Right renal cortex interstitium (tissue), 3 donors: ENCODE results near the gene FBXW11. TPM values are rescaled to one million over a fixed set of nuclear protein-coding genes. Genes with fewer than 3 reads are reported as not detected.
A peak's percentile ranks its signal among the peaks of the same experiment; 100 is the strongest.
"Not testable (repeated sequence)": the region's sequence is repeated elsewhere in the genome, so short reads cannot be mapped to it uniquely, and the experiment has no call there.

Source experiments
- DNase-seq, 3 donors: peaks; one replicate each; pipeline ENCODE4 v3.0.0-alpha.2; 2013; ENCODE audit warnings: low read depth in 3 of 3, low spot score in 2 of 3
- polyA plus RNA-seq, 3 donors: library from polyadenylated mRNA; unstranded; fragments of 120-200 nt; gene quantifications; one replicate each; pipeline ENCODE4 v1.2.1, GENCODE V29; 2013; ENCODE audit not compliant: insufficient read length in 3 of 3

Gene FBXW11
- polyA plus RNA-seq, 3 donors = 59.8 to 61.3 (median 60.0) TPM

DNA sequence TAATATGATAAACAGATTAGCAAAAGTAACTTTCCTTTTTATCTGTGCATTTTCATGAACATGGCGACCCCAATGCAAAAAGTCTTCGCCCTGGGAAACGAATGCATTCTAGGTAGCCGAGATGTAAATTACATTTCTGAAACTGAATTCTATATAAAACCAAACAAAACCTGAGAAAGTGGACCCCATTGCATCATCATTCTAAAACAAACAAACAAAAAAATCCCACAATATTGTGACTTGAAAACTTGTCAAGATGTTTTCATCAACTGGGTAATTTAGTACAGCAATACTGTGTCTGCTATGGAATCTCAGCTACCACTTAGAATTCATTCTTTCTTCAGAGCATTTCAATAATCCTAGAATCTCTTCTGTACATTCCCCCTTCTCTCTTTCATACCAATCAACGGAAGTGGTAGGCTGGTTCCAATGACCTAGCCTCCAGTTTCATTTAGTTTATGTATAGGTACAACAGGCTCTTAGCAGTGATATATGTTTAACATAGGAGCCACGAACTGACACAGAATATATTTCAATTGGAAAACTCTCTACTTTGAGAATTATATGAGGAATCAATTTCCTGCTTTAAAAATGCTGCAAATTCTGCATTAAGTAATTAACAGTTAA is 85.6 kb downstream of the FBXW11 start:
- no peak for DNase-seq

DNA sequence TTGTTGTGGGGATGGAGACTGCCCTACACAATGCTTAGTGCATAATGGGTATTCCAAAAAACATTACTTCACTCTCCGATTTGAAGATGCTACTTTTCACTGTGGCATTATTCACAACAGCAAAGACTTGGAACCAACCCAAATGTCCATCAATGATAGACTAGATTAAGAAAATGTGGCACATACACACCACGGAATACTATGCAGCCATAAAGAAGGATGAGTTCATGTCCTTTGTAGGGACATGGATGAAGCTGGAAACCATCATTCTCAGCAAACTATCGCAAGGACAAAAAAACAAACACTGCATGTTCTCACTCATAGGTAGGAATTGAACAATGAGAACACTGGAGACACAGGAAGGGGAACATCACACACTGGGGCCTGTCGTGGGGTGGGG is 90.7 kb downstream of the FBXW11 start:
- not testable (repeated sequence) for DNase-seq

DNA sequence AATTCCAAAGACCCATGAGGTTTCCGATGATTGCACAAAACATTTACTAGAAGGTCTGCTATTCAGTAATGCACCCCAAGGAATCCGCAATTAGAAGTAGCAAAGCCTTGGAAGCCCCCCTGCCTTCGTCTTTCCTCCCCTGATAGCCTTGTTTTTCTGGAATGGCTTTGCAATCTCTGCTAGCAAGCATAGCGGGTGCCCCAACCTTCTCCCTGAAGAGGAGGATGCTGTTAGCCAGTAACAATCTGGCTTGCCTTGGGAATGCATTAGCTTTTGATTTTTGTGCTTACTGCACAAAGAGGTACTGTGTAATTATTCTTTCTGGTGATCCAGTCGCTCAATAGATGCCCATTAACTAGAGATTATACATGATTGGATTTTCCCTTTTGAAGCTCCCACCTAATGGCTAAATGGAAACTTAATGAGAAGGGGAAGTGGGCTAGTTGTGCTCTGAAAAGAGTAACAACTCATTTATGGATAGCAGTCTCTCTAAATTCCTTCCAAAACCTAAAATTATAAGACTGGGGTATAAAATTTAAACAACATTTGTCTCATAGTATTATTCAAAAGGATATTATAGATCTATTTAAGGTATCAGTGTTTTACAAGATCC is 91.6 kb downstream of the FBXW11 start:
- no peak for DNase-seq

DNA sequence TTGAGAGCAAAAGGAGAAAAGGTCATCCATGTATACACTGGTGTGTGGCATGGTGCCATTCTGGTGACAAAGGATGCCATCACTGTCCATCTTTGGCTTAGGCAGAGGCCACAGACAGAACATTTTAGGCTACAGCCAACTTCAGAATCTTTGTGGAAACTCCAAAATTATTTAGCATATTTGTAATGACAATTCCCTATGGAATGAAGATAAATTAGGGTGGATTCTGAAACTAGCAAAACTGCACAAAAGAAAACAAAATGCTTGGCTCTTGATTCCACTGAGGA is 92.5 kb downstream of the FBXW11 start:
- no peak for DNase-seq

- DNase-seq = no peak
These were observed 95.3 kb downstream of the FBXW11 start for GRCh38 chr5:171911152-171911551.

DNA sequence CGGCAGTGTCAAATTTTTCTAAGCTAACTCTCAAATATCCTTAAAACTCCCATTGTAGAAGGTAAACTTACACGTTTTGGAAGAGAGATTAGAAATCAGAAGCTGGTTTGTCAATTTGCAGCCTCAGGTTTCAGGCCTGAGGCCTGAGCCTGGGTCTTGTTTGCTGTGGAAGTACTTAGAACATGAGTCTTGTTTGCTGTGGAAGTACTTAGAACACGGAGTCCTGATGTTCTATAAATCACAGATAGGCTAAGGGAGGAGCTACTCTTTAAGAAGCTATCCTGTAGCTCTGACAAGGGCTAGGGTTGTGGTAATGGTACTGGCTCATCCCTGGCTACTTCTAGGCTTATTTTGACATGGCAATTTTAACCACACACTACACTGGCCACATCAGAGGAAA is 97.8 kb downstream of the FBXW11 start:
- no peak for DNase-seq

- DNase-seq = peak; percentile 47 to 52 (median 51)
These were observed 98.6 kb downstream of the FBXW11 start for GRCh38 chr5:171907725-171908343.

- DNase-seq = no peak
These were observed 99.5 kb downstream of the FBXW11 start for GRCh38 chr5:171906703-171907590.

- peak in 1 of 3 donors; percentile 5 for DNase-seq
These were observed 100.3 kb downstream of the FBXW11 start for GRCh38 chr5:171906066-171906570.

DNA sequence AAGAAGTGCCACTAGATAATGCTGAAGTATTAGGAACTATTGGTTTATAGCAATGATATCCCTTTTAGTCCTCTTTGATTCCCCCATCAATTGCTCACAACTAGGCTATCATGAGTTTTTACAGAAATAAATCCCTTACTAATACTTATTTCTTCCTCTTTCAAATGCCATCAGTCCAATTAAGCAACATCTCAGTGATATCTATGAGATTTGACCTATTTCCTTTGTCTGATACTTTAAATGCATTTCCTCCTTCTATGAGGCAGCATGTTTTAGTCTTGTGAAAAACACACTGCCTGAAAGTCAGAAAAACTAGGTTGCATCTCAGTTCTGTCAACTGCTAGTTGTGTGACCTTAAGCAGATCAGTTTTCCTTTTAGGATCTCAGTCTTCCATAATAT is 101.6 kb downstream of the FBXW11 start:
- no peak for DNase-seq

DNA sequence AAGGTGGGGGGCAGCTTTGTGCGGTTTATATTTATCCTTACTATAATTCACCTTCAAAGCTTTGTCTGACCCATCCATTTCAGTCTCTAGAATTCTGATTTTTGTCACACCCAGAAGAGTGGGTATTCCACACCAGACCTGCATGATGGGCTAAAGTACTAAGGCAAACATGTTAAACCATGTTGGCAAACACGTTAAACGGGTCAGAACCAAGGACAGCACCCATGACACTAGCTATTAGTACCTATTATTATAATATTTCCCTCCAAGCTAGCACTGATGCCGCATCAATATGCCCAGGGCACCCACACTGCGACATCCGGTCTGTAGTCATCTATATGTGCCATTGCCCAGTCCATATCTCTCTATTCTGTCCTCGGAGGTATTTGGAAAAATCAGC is 104.7 kb downstream of the FBXW11 start:
- no peak for DNase-seq

- no peak for DNase-seq
These were observed 106.6 kb downstream of the FBXW11 start for GRCh38 chr5:171899792-171900191.

- DNase-seq = no peak
These were observed 107.6 kb downstream of the FBXW11 start for GRCh38 chr5:171898879-171899278.

DNA sequence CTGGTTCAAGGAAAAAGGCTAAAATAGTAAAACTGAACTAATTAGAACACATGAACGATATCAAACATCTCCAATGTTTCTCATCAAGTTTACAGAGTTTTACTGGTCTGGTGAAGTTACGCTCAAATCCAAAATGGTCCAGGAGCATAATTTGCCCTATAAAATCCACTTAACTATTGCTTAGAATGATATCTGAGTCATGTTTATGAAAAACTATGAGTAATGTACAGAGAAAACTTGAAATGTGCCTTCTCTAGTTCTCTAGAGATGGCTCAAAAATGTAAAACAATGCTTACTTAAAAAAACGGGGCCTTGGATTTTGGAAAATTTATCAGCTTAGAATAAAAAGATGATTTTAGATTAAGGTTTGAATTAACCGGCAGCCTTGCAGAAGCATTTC is 108.1 kb downstream of the FBXW11 start:
- DNase-seq = no peak

GRCh38 chr5:171897231-171897630 is 109.2 kb downstream of the FBXW11 start:
- DNase-seq = no peak

- no peak for DNase-seq
These were observed 111.4 kb downstream of the FBXW11 start for GRCh38 chr5:171895081-171895480.

DNA sequence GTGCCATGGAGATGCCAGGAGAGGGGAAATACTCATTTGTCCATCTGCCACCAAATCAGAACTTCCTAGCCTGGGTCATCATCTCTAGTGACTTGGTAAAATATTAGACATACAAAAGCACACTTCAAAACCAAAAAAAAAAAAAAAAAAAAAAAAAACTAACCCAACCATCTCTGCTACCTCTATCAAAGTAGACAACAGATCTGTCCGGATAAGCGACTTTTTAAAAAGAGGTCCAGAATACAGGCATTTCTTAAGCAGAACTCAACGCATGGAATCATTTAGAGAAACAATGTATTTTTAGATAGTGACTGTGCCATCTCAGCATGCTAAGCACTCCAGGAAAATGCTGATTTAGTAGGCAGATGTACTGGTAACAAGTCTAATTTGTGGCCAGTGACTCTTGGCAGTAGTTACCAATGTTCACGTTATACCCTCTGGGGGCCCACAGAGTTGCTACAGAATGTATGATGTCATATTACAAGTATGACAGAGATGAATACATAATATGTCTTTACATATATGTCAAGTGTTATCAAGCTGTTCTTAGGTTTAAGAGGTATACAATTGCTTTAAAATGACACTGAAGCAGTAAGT is 113.0 kb downstream of the FBXW11 start:
- DNase-seq = no peak

GRCh38 chr5:171891595-171891994 is 114.8 kb downstream of the FBXW11 start:
- no peak for DNase-seq

DNA sequence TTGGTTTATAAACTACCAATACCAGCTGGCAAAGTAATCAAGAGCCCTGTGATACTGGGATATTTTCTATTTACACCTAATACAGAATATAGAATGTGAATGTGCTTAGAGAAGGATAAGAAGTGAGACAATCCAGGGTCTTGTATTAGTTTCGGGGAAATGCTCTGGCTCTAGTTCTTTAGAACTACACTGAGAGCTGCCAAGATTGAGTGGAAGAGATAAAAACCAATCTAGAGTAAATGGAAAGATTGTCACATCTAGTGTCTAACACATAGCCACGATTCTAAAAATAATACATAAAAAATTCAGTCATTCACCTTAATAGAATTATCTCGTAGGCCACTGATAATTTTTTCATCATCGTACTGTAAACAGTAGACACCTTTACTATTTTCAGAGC is 115.3 kb downstream of the FBXW11 start:
- no peak for DNase-seq

- DNase-seq = no peak
These were observed 118.4 kb downstream of the FBXW11 start for GRCh38 chr5:171888051-171888481.

DNA sequence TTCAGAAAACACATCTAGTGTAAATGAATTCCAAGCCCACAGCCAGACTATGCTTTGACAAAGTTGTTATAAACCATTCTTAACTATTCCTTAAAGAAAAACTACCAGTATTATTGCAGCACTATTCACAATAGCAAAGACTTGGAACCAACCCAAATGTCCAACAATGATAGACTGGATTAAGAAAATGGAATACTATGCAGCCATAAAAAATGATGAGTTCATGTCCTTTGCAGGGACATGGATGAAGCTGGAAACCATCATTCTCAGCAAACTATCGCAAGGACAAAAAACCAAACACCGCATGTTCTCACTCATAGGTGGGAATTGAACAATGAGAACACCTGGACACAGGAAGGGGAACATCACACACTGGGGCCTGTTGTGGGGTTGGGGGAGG is 120.4 kb downstream of the FBXW11 start:
- not testable (repeated sequence) for DNase-seq
